Effector memory CD8-positive, alpha-beta T cell (primary cell): Measurements from ENCODE around the gene TMEM14B.
"Not testable (repeated sequence)": the region's sequence is repeated elsewhere in the genome, so short reads cannot be mapped to it uniquely, and the experiment has no call there.

Source experiments
- ATAC-seq: fragments of 150-1000 bp; cut with Tn5 transposase; replicated peaks from 2 replicates; pipeline ENCODE4 v1.10.0; 2021; ENCODE audit warnings: mild to moderate bottlenecking, moderate library complexity
- DNase-seq, 3 experiments: peaks; one replicate each; pipeline ENCODE4 v3.0.0; 2021
- H3K27ac Mint-ChIP-seq, 2 donors: one replicate each; pipeline ENCODE4 v1.8.0; 2022; ENCODE audit warnings: mild to moderate bottlenecking in 2 of 2, mixed read lengths in 2 of 2, moderate library complexity in 2 of 2
- H3K27me3 Mint-ChIP-seq, 2 donors: one replicate each; pipeline ENCODE4 v1.8.0; 2022; ENCODE audit warnings: mixed read lengths in 2 of 2
- H3K36me3 Mint-ChIP-seq: one replicate; pipeline ENCODE4 v1.8.0; 2022; ENCODE audit warnings: mild to moderate bottlenecking, moderate library complexity, mixed read lengths; ENCODE audit not compliant: insufficient read depth
- H3K4me1 Mint-ChIP-seq, 2 donors: one replicate each; pipeline ENCODE4 v1.8.0; 2022; ENCODE audit warnings: low read depth in 2 of 2, mixed read lengths in 2 of 2
- H3K4me3 Mint-ChIP-seq, 2 donors: one replicate each; pipeline ENCODE4 v1.8.0; 2022; ENCODE audit warnings: mild to moderate bottlenecking in 2 of 2, mixed read lengths in 2 of 2, moderate library complexity in 2 of 2
- H3K9me3 Mint-ChIP-seq, 2 donors: one replicate each; pipeline ENCODE4 v1.8.0; 2022; ENCODE audit warnings: mixed read lengths in 2 of 2
- total RNA-seq, 9 experiments: gene quantifications; one replicate each; lab custom pipeline; 2026; lab: John Stamatoyannopoulos, UW

The TMEM14B gene
- 5.4 to 41.8 (median 35.9) reads per million in 9 experiments for total RNA-seq

DNA sequence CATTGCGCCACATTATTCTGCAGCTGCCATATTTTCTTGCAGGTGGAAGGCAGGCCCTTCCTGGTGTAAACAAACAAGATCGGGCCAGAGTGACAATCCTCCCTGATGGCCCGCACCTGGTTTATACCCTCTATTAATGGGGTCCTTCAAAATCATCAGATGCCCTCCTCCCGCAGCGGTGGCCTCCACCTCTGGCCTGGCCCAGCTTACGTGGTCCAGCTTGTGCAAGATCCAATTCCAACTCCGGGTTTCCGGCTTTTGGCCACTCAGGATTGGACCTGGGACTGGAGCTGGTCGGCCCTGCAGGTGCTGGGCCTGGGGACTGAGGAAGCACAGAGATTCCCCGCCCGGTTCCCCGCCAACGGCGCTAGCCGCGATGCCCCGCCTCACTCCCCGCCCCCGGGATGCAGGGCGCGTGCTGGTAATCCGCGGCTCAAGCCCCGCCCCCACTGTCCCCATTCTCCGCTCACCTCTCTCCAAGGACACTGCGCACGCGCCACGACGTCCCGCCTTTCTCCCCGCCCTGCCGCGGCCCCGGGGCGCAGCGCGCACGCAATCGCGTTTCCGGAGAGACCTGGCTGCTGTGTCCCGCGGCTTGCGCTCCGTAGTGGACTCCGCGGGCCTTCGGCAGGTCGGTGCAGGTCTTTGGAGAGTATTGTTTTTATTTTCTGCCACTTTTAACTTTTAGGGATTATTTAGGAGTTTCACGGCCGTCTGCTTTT, at the start of gene TMEM14B:
TSS of gene TMEM14B (plus strand) at position 555 of the 722 bp plus-strand sequence. CDS start 1,441 bp downstream, outside the sequence.
- peak within 1 kb of the TSS; percentile 96 to 98 for H3K27ac Mint-ChIP-seq
- peak; percentile 98 to 100 (median 99) for DNase-seq
- no peaks in the 10 kb centered on the region for H3K27me3 Mint-ChIP-seq
- no peaks in the 10 kb centered on the region for H3K9me3 Mint-ChIP-seq
- H3K4me1 Mint-ChIP-seq: peaks cover 40 to 42% of the 10 kb centered on the region in 2 donors
- ATAC-seq: peak; percentile 89
- peaks cover 6% of the 10 kb centered on the region for H3K36me3 Mint-ChIP-seq
- peak within 1 kb of the TSS; percentile 94 to 95 for H3K4me3 Mint-ChIP-seq

DNA sequence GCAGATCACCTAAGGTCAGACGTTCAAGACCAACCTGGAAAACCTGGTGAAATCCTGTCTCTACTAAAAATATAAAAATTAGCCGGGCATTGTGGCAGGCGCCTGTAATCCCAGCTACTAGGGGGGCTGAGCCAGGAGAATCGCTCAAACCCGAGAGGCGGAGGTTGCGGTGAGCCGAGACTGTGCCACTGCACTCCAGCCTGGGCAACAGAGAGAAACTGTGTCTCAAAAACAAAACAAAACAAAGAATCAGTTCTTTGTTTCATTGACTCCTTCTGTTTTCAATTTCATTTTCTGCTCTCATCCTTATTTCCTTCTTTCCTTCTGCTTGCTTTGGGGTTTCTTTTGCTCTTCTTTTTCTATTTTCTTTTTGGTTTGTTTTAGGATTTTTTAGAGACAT, 33.6 kb upstream of the TMEM14B start:
- DNase-seq (no peak), ATAC-seq (no peak)
- Mint-ChIP-seq H3K9me3 (no peaks in the 10 kb centered on the region), H3K4me1 (no peaks in the 10 kb centered on the region), H3K36me3 (peaks cover 16% of the 10 kb centered on the region), H3K4me3 (no peak overlapping the region), H3K27ac (no peak overlapping the region), H3K27me3 (no peaks in the 10 kb centered on the region)

DNA sequence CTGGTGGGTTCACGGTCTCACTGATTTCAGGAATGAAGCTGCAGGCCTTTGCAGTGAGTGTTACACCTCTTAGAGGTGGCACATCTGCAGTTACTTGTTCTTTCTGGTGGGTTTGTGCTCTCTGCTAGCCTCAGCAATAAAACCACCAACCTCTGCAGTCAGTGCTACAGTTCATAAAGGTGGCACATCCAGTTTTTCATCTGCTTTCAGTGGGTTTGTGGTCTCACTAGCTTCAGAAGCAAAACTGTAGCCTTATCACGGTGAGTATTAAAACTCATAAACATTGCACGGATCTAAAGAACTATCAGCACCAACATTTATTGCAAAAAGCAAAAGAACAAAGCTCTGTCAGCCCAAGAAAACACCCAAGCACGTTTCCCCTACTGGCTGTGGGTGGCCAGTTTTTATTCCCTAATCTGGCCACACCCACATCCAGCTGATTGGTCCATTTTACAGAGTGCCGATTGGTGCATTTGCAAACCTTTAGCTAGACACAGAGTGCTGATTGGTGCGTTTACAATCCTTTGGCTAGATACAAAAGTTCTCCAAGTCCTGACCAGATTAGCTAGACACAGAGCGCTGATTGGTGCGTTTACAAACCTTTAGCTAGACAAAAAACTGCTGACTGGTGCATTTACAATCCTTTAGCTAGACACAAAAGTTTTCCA, 28.2 kb upstream of the TMEM14B start:
- H3K4me1 Mint-ChIP-seq: peaks cover 31 to 32% of the 10 kb centered on the region in 2 donors
- peak overlapping the region; percentile 81 to 82 for H3K4me3 Mint-ChIP-seq
- ATAC-seq (peak; percentile 35), DNase-seq (peak; percentile 41 to 44 (median 41))
- peak overlapping the region; percentile 75 to 81 for H3K27ac Mint-ChIP-seq
- no peaks in the 10 kb centered on the region for H3K36me3 Mint-ChIP-seq
- H3K9me3 Mint-ChIP-seq: no peaks in the 10 kb centered on the region
- H3K27me3 Mint-ChIP-seq: no peaks in the 10 kb centered on the region

DNA sequence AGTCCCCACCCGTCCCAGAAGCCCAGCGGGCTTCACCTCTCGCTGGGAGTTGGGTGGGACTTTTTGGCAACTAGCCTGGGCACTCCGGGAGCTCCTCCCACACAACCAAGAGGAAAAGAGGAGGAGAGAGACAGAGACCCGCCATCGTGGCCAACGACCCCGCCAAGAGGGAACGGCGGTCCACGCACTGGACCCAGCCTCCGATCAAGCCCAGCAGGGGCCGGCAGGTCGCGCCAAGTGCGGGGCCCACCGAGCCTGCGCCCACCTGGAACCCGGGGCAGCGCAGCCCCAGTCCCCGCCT, 27.7 kb upstream of the TMEM14B start:
- DNase-seq (no peak), ATAC-seq (no peak)
- H3K4me3 Mint-ChIP-seq: peak overlapping the region; percentile 81 to 82
- peaks cover 32 to 33% of the 10 kb centered on the region in 2 donors for H3K4me1 Mint-ChIP-seq
- no peaks in the 10 kb centered on the region for H3K27me3 Mint-ChIP-seq
- no peaks in the 10 kb centered on the region for H3K36me3 Mint-ChIP-seq
- no peaks in the 10 kb centered on the region for H3K9me3 Mint-ChIP-seq
- H3K27ac Mint-ChIP-seq: peak overlapping the region; percentile 75 to 81

DNA sequence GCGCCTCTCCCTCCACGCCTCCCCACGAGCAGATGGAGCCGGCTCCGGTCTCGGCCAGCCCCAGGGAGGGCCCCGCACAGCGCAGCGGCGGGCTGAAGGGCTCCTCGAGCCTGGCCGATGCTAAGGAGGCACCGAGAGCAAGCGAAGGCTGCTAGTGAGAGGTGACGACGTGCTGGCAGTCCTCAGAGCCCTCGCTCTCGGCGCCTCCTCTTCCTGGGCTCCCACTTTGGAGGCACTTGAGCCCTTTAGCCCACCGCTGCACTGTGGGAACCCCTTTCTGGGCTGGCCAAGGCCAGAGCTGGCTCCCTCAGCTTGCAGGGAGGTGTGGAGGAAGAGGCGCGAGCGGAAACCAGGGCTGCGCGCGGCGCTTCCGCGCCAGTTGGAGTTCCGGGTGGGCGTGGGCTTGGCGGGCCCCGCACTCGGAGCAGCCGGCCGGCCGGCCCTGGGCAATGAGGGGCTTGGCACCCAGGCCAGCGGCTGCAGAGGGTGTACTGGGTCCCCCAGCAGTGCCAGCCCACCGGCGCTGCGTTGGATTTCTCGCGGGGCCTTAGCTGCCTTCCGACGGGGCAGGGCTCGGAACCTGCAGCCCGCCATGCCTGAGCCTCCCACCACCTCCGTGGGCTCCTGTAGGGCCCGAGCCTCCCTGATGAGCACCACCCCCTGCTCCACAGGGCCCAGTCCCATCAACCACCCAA, 27.2 kb upstream of the TMEM14B start:
- H3K9me3 Mint-ChIP-seq: no peaks in the 10 kb centered on the region
- ATAC-seq: peak; percentile 52
- peaks cover 3% of the 10 kb centered on the region for H3K36me3 Mint-ChIP-seq
- peaks cover 33 to 34% of the 10 kb centered on the region in 2 donors for H3K4me1 Mint-ChIP-seq
- peak overlapping the region; percentile 81 to 82 for H3K4me3 Mint-ChIP-seq
- peak; percentile 28 to 47 (median 29) for DNase-seq
- peak overlapping the region; percentile 75 to 81 for H3K27ac Mint-ChIP-seq
- H3K27me3 Mint-ChIP-seq: peaks cover 0 to 2% of the 10 kb centered on the region in 2 donors

DNA sequence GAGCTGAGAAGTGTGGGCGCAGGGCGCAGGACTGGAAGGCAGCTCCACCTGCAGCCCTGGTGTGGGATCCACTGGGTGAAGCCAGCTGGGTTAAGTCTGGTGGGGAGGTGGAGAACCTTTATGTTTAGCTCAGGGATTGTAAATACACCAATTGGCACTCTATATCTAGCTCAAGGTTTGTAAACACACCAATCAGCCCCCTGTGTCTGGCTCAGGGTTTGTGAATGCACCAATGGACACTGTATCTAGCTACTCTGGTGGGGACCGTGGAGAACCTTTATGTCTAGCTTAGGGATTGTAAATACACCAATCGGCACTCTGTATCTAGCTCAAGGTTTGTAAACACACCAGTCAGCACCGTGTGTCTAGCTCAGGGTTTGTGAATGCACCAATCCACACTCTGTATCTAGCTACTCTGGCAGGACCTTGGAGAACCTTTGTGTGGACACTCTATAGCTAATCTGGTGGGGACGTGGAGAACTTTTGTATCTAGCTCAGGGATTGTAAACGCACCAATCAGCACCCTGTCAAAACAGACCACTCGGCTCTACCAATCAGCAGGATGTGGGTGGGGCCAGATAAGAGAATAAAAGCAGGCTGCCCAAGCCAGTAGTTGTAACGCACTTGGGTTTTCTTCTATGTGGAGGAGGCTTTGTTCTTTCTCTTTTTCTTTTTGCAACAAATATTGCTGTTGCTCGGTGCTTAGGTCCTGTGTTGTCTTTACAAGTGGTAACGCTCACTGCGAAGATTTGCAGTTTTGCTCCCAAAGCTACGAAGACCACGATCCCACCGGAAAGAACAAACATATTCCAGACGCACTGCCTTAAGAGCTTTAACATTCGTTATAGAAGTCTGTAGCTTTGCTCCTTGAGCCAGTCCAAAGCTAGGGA, 26.4 kb upstream of the TMEM14B start:
- Mint-ChIP-seq H3K4me3 (peak overlapping the region; percentile 82 to 96), H3K4me1 (peaks cover 40% of the 10 kb centered on the region in 2 donors), H3K27ac (peak overlapping the region; percentile 38 to 81)
- H3K27me3 Mint-ChIP-seq, H3K36me3 Mint-ChIP-seq, ATAC-seq, H3K9me3 Mint-ChIP-seq: not testable (repeated sequence)
- peak in 1 of 3 experiments; percentile 5 for DNase-seq

DNA sequence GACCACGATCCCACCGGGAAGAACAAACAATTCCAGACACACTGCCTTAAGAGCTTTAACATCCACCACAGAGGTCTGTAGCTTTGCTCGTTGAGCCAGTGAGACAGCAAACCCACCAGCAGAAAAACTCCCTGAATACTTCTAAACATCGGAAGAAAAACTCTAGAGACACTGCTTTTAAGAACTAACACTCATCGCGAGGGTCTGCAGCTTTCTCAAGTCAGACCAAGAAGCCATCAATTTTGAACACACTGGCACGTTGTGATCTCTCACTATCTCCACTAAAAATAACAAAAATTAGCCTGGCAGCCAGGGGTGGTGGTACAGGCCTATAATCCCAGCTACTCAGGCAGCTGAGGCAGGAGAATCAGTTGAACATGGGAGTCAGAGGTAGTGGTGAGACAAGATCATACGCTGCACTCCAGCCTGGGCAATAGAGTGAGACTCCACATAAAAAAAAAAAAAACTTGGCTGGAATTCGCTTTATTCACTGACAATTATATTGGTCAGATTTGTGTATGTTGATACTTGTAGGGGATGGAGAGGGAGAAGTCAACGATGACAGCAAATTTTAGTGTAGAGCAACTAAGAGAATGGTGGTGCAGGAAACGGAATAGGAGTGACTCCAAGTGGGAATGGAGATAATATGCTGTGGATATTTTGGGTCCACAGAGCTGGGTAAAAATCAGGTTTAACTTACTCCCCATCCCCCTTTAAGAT, 25.6 kb upstream of the TMEM14B start:
- Mint-ChIP-seq H3K9me3 (no peaks in the 10 kb centered on the region), H3K36me3 (peaks cover 8% of the 10 kb centered on the region), H3K4me3 (peak overlapping the region; percentile 82 to 96), H3K4me1 (peaks cover 46 to 47% of the 10 kb centered on the region in 2 donors), H3K27me3 (peaks cover 0 to 7% of the 10 kb centered on the region in 2 donors), H3K27ac (peak overlapping the region; percentile 74 to 89)
- ATAC-seq: no peak
- DNase-seq: no peak

DNA sequence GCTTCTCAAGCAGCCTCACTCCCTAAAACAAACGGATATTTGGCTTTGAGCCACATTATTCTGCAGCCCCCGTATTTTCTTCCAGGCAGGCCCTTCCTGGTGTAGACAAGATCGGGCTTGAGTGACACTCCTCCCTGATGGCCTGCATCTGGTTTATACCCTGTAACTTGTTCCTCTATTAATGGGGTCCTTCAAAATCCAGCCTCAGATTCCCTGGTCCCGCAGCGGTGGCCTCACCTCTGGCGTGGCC, 25.1 kb upstream of the TMEM14B start:
- no peak for ATAC-seq
- H3K27ac Mint-ChIP-seq: peak overlapping the region; percentile 74 to 89
- H3K9me3 Mint-ChIP-seq: no peaks in the 10 kb centered on the region
- H3K4me3 Mint-ChIP-seq: peak overlapping the region; percentile 82 to 96
- no peak for DNase-seq
- H3K4me1 Mint-ChIP-seq: peaks cover 49 to 50% of the 10 kb centered on the region in 2 donors
- H3K27me3 Mint-ChIP-seq: peaks cover 0 to 7% of the 10 kb centered on the region in 2 donors
- H3K36me3 Mint-ChIP-seq: peaks cover 8% of the 10 kb centered on the region

DNA sequence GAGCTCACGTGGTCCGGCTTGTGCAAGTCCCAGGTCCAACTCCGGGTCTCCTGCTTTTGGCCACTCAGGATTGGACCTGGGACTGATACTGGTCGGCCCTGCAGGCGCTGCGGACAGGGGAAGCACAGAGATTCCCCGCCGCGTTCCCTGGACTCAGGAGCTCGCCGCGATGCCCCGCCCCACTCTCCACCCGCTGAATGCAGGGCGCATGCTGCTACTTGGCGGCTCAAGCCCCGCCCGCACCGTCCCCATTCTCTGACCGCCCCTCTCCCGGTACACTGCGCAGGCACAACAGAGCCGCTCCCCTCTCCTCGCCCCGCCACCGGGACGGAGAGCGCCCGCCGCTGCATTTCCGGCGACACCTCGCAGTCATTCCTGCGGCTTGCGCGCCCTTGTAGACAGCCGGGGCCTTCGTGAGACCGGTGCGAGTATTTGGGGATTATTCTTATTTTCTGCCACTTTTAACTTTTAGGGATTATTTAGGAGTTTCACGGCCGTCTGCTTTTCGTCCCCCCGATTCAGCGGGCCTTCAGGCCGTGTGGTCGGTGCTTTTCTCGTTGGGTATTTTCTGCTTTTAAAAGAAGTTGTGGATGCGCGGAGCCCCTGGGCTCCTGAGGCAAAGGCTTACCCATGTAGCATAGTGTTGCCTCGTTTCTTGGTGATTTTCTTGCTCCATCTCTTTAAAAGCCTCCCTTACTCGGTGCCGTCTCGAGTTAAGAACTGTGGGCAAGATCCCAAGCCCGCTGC, 24.6 kb upstream of the TMEM14B start, which contains the start of gene TMEM14C:
TSS of gene TMEM14C (plus strand) at position 251 of the 747 bp plus-strand sequence. CDS start 1,544 bp downstream, outside the sequence.
- ATAC-seq (peak; percentile 69), DNase-seq (peak; percentile 55 to 64 (median 60))
- H3K27me3 Mint-ChIP-seq: peaks cover 0 to 11% of the 10 kb centered on the region in 2 donors
- H3K4me3 Mint-ChIP-seq: peak within 1 kb of the TSS; percentile 82 to 96
- peaks cover 8% of the 10 kb centered on the region for H3K36me3 Mint-ChIP-seq
- peak within 1 kb of the TSS; percentile 74 to 89 for H3K27ac Mint-ChIP-seq
- peaks cover 52 to 53% of the 10 kb centered on the region in 2 donors for H3K4me1 Mint-ChIP-seq
- H3K9me3 Mint-ChIP-seq: no peaks in the 10 kb centered on the region

DNA sequence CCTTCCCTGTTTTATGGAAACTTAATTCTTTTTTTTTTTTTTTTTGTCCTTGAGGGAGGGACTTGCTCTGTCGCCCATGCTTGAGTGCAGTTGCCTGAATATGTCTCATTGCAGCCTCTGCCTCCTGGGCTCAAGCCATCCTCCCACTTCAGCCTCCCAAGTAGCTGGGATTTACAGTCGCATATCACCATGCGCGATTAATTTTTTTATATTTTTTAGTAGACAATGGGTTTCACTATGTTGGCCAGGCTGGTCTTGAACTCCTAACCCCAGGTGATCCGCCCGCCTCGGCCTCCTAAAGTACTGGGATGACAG, 24.1 kb upstream of the TMEM14B start:
- peaks cover 8% of the 10 kb centered on the region for H3K36me3 Mint-ChIP-seq
- peaks cover 54 to 56% of the 10 kb centered on the region in 2 donors for H3K4me1 Mint-ChIP-seq

DNA sequence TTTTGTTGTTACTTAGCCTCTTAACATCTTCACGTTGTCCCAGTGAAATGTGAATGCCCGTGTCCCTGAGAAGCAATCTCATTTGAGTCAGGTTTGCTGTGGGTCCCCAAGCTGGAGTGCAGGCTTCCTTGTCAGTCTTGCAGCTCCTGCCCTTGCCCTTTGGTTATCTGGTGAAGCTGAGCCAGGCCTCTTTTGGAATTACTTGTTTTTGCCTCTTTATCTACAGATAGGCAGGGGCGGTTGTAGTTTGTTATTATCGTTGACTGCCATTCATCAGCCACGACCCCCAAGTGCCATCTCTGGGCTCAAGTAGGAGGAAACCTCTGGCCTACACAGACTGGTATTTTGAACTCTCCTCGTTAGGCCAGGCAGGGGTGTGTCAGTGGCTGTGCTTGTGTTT, 22.6 kb upstream of the TMEM14B start:
- Mint-ChIP-seq H3K4me3 (peak overlapping the region in 1 of 2 donors; percentile 31), H3K27me3 (peaks cover 0 to 19% of the 10 kb centered on the region in 2 donors), H3K9me3 (no peaks in the 10 kb centered on the region), H3K4me1 (peaks cover 45 to 48% of the 10 kb centered on the region in 2 donors), H3K36me3 (peaks cover 12% of the 10 kb centered on the region), H3K27ac (no peak overlapping the region)
- ATAC-seq (no peak), DNase-seq (no peak)

More for the DNA sequence above, 24.1 kb upstream of the TMEM14B start:
- Mint-ChIP-seq H3K4me3 (peak overlapping the region; percentile 82 to 96), H3K27ac (peak overlapping the region; percentile 74 to 89), H3K9me3 (no peaks in the 10 kb centered on the region), H3K27me3 (peaks cover 0 to 16% of the 10 kb centered on the region in 2 donors)
- ATAC-seq (no peak), DNase-seq (no peak)

DNA sequence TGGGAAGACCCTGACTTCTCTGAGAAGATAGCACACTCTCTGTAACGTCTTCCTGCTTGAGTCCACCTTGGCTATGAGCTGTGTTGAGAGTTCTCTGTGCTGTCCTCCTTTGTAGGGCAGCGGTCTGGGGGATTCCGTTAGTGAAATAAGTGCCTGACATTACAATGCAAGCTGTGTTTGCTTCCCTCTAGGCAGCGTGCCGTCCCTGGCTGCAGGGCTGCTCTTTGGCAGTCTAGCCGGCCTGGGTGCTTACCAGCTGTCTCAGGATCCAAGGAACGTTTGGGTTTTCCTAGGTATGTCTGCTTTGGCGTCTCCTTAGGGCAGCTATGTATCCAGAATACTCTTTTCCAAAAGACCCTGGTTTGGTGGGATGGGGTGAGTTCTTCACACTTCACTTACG, 21.9 kb upstream of the TMEM14B start:
- H3K27me3 Mint-ChIP-seq: peaks cover 0 to 25% of the 10 kb centered on the region in 2 donors
- peak overlapping the region in 1 of 2 donors; percentile 31 for H3K4me3 Mint-ChIP-seq
- no peaks in the 10 kb centered on the region for H3K9me3 Mint-ChIP-seq
- ATAC-seq (no peak), DNase-seq (no peak)
- peaks cover 45 to 48% of the 10 kb centered on the region in 2 donors for H3K4me1 Mint-ChIP-seq
- peaks cover 16% of the 10 kb centered on the region for H3K36me3 Mint-ChIP-seq
- no peak overlapping the region for H3K27ac Mint-ChIP-seq
